DND-41 (cell line): Measurements from ENCODE around the gene AFF1.

Experiments
- ATAC-seq: fragments of 200-7000 bp; cut with Tn5 transposase; 3 replicates; pipeline ENCODE4 v1.9.1; 2021; ENCODE audit warnings: low read depth; ENCODE audit not compliant: insufficient read depth
- DNase-seq: peaks from one replicate; pipeline ENCODE4 v3.0.0-alpha.2; 2020
- H2AFZ ChIP-seq: 2 replicates; pipeline ENCODE4 v1.6.0; 2012; ENCODE audit warnings: low read depth, low read length
- H3K27ac ChIP-seq: 2 replicates; pipeline ENCODE4 v1.5.1; 2012; ENCODE audit warnings: low read length, inconsistent platforms
- H3K27me3 ChIP-seq: fragments of 200-600 bp; sonication (generic); 2 replicates; pipeline ENCODE4 v1.6.0; 2012; ENCODE audit warnings: low read length, mild to moderate bottlenecking, inconsistent platforms; ENCODE audit not compliant: insufficient read depth, poor library complexity
- H3K36me3 ChIP-seq: 2 replicates; pipeline ENCODE4 v1.5.1; 2012; ENCODE audit warnings: low read length, inconsistent platforms; ENCODE audit not compliant: insufficient read depth
- H3K4me1 ChIP-seq: 2 replicates; pipeline ENCODE4 v1.5.1; 2012; ENCODE audit warnings: mild to moderate bottlenecking, low read length; ENCODE audit not compliant: insufficient read depth
- H3K4me2 ChIP-seq: 2 replicates; pipeline ENCODE4 v1.6.0; 2012; ENCODE audit warnings: mild to moderate bottlenecking, moderate library complexity, low read length, inconsistent platforms; ENCODE audit not compliant: insufficient read depth
- H3K4me3 ChIP-seq, 2 experiments: fragments of 200-600 bp in 1 of 2; shearing (Covaris generic) in 1 of 2; 2 replicates each; pipeline ENCODE4 v1.5.1; 2012 to 2016; ENCODE audit warnings: inconsistent platforms in 2 of 2, low read length in 2 of 2, mild to moderate bottlenecking in 2 of 2, low read depth in 1 of 2, moderate library complexity in 1 of 2
- H3K79me2 ChIP-seq: 2 replicates; pipeline ENCODE4 v1.6.0; 2012; ENCODE audit warnings: low read length, inconsistent platforms; ENCODE audit not compliant: insufficient read depth
- H3K9ac ChIP-seq: 2 replicates; pipeline ENCODE4 v1.6.0; 2012; ENCODE audit warnings: low read depth, mild to moderate bottlenecking, inconsistent platforms, low read length, moderate library complexity
- H3K9me3 ChIP-seq: 2 replicates; pipeline ENCODE4 v1.5.1; 2012; ENCODE audit warnings: low read length, moderate library complexity, mild to moderate bottlenecking, inconsistent platforms; ENCODE audit not compliant: insufficient read depth, severe bottlenecking
- H4K20me1 ChIP-seq: 2 replicates; pipeline ENCODE4 v1.6.0; 2012; ENCODE audit warnings: low read length; ENCODE audit not compliant: insufficient read depth
- EZH2 ChIP-seq: IDR thresholded peaks from 3 replicates; pipeline ENCODE4 v1.6.1; 2012; ENCODE audit warnings: borderline replicate concordance, low read depth, mild to moderate bottlenecking, moderate library complexity, low read length, inconsistent platforms; ENCODE audit not compliant: severe bottlenecking
- TF ChIP-seq, protein P1 (sequence below): IDR thresholded peaks from 2 replicates; pipeline ENCODE4 v1.5.1; 2012; ENCODE audit warnings: borderline replicate concordance, low read length, moderate library complexity, mild to moderate bottlenecking; ENCODE audit not compliant: poor library complexity, severe bottlenecking; ENCODE audit errors: extremely low read depth

AFF1 gene

DNA sequence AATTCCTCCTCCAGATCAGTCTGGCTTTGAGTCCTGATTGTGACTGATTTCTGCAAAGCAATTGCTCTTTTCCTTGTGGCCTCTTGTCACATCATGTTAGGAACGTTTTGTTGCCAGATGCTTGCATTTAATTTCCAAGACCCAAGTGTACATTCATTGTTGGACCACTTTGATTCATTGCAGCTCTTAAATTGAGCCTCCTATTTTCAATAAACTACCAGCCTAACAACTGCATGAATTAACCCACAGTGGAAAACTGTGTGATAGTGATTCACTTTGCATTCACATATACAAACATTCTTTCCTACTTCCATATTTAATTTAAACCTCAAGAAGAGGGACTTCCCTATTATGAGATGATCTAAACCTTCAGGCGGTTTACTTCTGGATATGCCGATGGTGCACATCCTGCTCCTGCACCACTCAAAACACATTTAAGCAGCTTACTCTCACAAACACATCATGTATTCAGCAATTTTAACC is 118.4 kb downstream of the AFF1 start:
- peaks cover 21% of the 10 kb centered on the region for H4K20me1 ChIP-seq
- H3K79me2 ChIP-seq, result peaks cover 93% of the 10 kb centered on the region
- H3K4me3 ChIP-seq, result no peak overlapping the region
- no peak overlapping the region for H3K27ac ChIP-seq
- H3K4me2 ChIP-seq, result no peak overlapping the region
- no peaks in the 10 kb centered on the region for H3K4me1 ChIP-seq
- no peak overlapping the region for H3K9ac ChIP-seq
- no peak overlapping the region for H2AFZ ChIP-seq
- no peak for ATAC-seq
- no peak for TF ChIP-seq EZH2
- TF ChIP-seq, protein P1, sequence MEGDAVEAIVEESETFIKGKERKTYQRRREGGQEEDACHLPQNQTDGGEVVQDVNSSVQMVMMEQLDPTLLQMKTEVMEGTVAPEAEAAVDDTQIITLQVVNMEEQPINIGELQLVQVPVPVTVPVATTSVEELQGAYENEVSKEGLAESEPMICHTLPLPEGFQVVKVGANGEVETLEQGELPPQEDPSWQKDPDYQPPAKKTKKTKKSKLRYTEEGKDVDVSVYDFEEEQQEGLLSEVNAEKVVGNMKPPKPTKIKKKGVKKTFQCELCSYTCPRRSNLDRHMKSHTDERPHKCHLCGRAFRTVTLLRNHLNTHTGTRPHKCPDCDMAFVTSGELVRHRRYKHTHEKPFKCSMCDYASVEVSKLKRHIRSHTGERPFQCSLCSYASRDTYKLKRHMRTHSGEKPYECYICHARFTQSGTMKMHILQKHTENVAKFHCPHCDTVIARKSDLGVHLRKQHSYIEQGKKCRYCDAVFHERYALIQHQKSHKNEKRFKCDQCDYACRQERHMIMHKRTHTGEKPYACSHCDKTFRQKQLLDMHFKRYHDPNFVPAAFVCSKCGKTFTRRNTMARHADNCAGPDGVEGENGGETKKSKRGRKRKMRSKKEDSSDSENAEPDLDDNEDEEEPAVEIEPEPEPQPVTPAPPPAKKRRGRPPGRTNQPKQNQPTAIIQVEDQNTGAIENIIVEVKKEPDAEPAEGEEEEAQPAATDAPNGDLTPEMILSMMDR, result no peak
- DNase-seq, result no peak
- H3K9me3 ChIP-seq, result no peaks in the 10 kb centered on the region
- no peaks in the 10 kb centered on the region for H3K27me3 ChIP-seq
- H3K36me3 ChIP-seq, result peaks cover 30% of the 10 kb centered on the region

DNA sequence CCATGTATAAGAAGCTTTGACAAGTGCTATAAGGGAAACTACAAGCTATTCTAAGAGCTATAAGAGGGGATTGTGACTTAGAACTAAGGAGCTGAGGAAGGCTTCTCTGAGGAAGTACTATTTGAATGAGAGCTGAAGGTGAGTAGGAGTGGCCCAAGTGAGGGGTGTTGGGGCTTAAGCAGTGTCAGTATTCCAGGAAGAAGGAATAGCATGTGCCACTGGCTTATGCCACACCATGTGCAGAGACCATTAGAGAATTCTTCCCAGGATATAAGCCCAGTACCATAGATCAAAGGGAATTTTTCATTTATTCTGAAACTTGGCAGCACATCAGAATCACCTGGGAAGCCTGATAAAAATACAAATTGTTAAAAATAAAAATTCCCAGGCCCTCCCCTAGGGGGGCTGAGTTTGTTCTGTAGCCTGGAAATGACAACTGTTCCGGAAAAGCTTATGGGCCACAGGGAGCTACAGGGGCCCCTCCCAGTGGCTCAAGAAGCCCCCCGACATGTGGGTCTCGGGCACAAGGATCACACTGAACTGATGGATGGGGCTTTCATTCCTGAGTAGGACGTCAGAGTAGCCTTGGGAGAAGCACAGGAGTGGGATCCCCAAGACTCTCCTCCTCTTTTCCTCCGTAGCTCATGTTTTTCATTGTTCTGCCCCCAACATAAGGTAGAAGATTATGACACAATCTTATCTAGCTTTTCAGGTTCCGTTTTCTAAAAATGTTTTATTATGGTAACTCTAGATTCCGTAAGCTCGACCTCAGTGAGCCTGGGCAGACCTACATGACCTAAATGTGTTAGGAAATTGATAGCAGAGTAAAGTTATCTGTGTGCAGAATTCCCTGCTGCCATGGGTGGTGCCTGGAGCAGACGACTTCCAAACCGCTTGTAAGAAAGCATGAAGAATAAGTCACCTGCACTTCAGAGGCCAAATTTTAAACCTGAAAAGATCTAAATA is 119.3 kb downstream of the AFF1 start:
- no peak for TF ChIP-seq EZH2
- TF ChIP-seq, protein P1, result no peak
- no peak overlapping the region for H2AFZ ChIP-seq
- H3K27ac ChIP-seq, result no peak overlapping the region
- H3K9ac ChIP-seq, result no peak overlapping the region
- H3K4me3 ChIP-seq, result no peak overlapping the region
- no peaks in the 10 kb centered on the region for H3K27me3 ChIP-seq
- peaks cover 26% of the 10 kb centered on the region for H4K20me1 ChIP-seq
- H3K4me1 ChIP-seq, result no peaks in the 10 kb centered on the region
- H3K36me3 ChIP-seq, result peaks cover 32% of the 10 kb centered on the region
- DNase-seq, result no peak
- ATAC-seq, result no peak
- no peak overlapping the region for H3K4me2 ChIP-seq
- peaks cover 95% of the 10 kb centered on the region for H3K79me2 ChIP-seq
- no peaks in the 10 kb centered on the region for H3K9me3 ChIP-seq

DNA sequence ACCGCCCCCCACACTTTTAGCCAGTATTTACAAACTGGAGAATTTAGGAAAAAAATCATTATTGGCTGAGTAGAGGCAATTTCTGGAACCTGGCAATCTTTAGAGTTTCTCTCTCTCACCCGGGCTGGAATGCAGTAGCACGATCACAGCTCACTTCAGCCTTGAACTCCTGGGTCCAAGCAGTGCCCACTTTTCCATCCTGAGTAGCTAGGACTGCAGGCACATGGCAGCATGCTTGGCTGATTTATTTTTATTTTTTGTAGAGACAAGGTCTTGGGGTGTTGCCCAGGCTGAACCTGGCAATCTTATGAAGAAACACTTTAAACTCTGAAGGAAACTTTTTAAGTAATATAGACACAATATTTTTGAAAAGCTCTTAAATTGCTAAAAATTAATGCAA is 120.1 kb downstream of the AFF1 start:
- H3K9ac ChIP-seq, result no peak overlapping the region

More for the DNA sequence above, 120.1 kb downstream of the AFF1 start:
- Histone ChIP-seq H3K79me2 (peaks cover 97% of the 10 kb centered on the region), H2AFZ (no peak overlapping the region), H3K4me1 (no peaks in the 10 kb centered on the region), H3K27me3 (no peaks in the 10 kb centered on the region), H3K36me3 (peaks cover 40% of the 10 kb centered on the region), H3K27ac (no peak overlapping the region), H3K4me3 (no peak overlapping the region), H4K20me1 (peaks cover 34% of the 10 kb centered on the region), H3K4me2 (no peak overlapping the region), H3K9me3 (no peaks in the 10 kb centered on the region)
- DNase-seq, result no peak
- no peak for ATAC-seq
- TF ChIP-seq, protein P1, result no peak
- TF ChIP-seq EZH2, result no peak
